ENCODE results near the gene ALDH4A1. TPM values are rescaled to one million over a fixed set of nuclear protein-coding genes. Genes with fewer than 3 reads are reported as not detected.
"Not testable (repeated sequence)": the region's sequence is repeated elsewhere in the genome, so short reads cannot be mapped to it uniquely, and the experiment has no call there.

The ALDH4A1 gene
- total and polyA plus RNA-seq, 2 of the 4 experiments (the other 2 are of a cell fraction) = 8.6 to 21.1 TPM

DNA sequence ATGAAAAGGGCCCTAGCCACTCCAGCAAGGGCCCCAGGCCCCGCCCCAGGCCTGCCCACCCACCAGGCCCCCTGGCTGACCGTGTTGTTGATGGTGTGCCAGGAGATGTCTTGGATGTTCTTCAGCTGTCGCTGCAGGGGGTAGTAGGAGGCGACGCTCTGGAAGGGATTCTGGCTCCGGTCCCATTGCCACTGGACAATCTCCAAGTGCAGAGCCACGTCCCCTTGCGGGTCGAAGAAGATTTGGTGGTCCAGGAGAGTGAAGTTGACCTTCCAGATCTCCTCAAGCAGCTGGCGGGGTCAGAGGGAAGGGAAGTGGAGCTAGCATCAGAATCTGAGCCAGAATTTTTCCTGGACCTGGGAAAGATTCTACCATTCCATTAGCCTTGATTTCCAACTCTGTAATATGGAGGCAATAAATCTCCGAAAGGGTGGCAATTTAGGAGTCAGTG, 53.1 kb downstream of the ALDH4A1 start:
- Histone ChIP-seq H3K4me1 (ENCODE audit: control insufficient read depth, insufficient read depth, low read length) (no peaks in the 10 kb centered on the region), H3K23ac (ENCODE audit: low read depth, low read length) (no peak overlapping the region), H2AFZ (replicated peaks; ENCODE audit: low read length, poor library complexity) (no peak overlapping the region), H3K4me3 (ENCODE audit: insufficient read depth, low read depth, low read length) (no peak overlapping the region), H3K79me1 (ENCODE audit: low read depth in 1 of 2, low read length in 2 of 2) (no peaks in the 10 kb centered on the region), H2AK5ac (ENCODE audit: low read depth, low read length) (no peak overlapping the region), H3K18ac (ENCODE audit: low read depth, low read length) (no peak overlapping the region), H3K27me3 (ENCODE audit: control insufficient read depth, insufficient read depth, low read length) (peaks cover 7% of the 10 kb centered on the region; the same call in 1 of the 2 replicates), H3K27ac (ENCODE audit: insufficient read depth, low read length) (no peak overlapping the region), H4K20me1 (ENCODE audit: insufficient read depth, low read length) (no peaks in the 10 kb centered on the region), H3K36me3 (ENCODE audit: control insufficient read depth, insufficient read depth, low read length) (no peaks in the 10 kb centered on the region), H3K9me3 (ENCODE audit: control insufficient read depth, insufficient read depth, low read length) (no peaks in the 10 kb centered on the region), H2BK120ac (ENCODE audit: low read depth, low read length) (no peak overlapping the region), H3K9ac (ENCODE audit: low read depth, low read length) (no peak overlapping the region), H4K8ac (ENCODE audit: low read depth in 2 of 2, low read length in 2 of 2) (no peak overlapping the region), H2AK9ac (replicated peaks; ENCODE audit: low read depth, low read length, poor library complexity) (no peak overlapping the region), H4K5ac (ENCODE audit: low read depth, low read length) (no peak overlapping the region), H4K91ac (ENCODE audit: insufficient read depth, low read depth, low read length) (no peak overlapping the region), H3K9me1 (ENCODE audit: insufficient read depth, low read length) (no peaks in the 10 kb centered on the region), H2BK15ac (ENCODE audit: low read depth, low read length) (no peak overlapping the region), H3K14ac (replicated peaks; ENCODE audit: low read depth, low read length) (no peak overlapping the region), H2BK20ac (ENCODE audit: low read depth, low read length) (no peak overlapping the region), H3K4me2 (ENCODE audit: low read depth, low read length) (no peak overlapping the region), H2BK5ac (ENCODE audit: low read depth, low read length, poor library complexity, severe bottlenecking) (no peak overlapping the region), H3K4ac (ENCODE audit: low read depth, low read length) (no peak overlapping the region), H3K56ac (ENCODE audit: extremely low read depth, insufficient read depth, low read length) (no peak overlapping the region)
- ATAC-seq (ENCODE audit: low read depth) (no peak), DNase-seq (no peak)
- ChIA-PET CTCF (no interaction called here), POLR2A (ENCODE audit: unreplicated experiment) (no interaction called here)
- no CpG with 5 or more reads among the region's 11 CpGs for WGBS, 2 experiments (ENCODE audit: extremely low coverage in 2 of 2, insufficient read length in 1 of 2)
- TF ChIP-seq CEBPB (IDR thresholded peaks at IDR 0.05; ENCODE audit: low read depth, low read length) = no peak
- TF ChIP-seq MXI1 (IDR thresholded peaks at IDR 0.05; ENCODE audit: borderline replicate concordance, low read depth, low read length) = no peak
- TF ChIP-seq POLR2A (IDR thresholded peaks at IDR 0.05; ENCODE audit: low read depth, low read length) = no peak
- TF ChIP-seq CHD1 (IDR thresholded peaks at IDR 0.05; ENCODE audit: low read depth, low read length) = no peak
- no peak for TF ChIP-seq BHLHE40 (IDR thresholded peaks at IDR 0.05; ENCODE audit: low read depth, low read length)
- TF ChIP-seq SMC3 (IDR thresholded peaks at IDR 0.05; ENCODE audit: low read depth, low read length) = no peak
- intact Hi-C loops (cut with micrococcal nuclease) = no loop called here
- in situ Hi-C loops (cut with MboI; ENCODE audit: low sequenced_read_pairs) = no loop called here
- no TSS peak for BruUV-seq (replicated peaks)
- dilution Hi-C loops (cut with HindIII; ENCODE audit: low sequenced_read_pairs, unreplicated experiment) = no loop called here

DNA sequence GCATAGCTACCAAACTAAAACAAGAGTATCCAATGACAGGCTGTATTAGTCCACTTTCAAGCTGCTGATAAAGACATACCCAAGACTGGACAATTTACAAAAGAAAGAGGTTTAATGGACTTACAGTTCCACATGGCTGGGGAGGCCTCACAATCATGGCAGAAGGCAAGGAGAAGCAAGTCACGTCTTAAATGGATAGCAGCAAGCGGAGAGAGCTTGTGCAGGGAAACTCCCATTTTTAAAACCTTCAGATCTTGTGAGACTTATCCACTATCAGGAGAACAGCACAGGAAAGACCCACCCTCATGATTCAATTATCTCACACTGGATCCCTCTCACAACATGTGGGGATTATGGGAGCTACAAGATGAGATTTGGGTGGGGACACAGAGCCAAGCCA, 54.6 kb downstream of the ALDH4A1 start:
- ATAC-seq (ENCODE audit: low read depth); H2AFZ ChIP-seq (replicated peaks; ENCODE audit: low read length, poor library complexity); H4K20me1 ChIP-seq (ENCODE audit: insufficient read depth, low read length); H4K91ac ChIP-seq (ENCODE audit: insufficient read depth, low read depth, low read length); H3K79me1 ChIP-seq (ENCODE audit: low read depth in 1 of 2, low read length in 2 of 2); H3K4ac ChIP-seq (ENCODE audit: low read depth, low read length); CTCF ChIA-PET; H2BK120ac ChIP-seq (ENCODE audit: low read depth, low read length); H3K9ac ChIP-seq (ENCODE audit: low read depth, low read length); H3K9me3 ChIP-seq (ENCODE audit: control insufficient read depth, insufficient read depth, low read length); H3K27me3 ChIP-seq (ENCODE audit: control insufficient read depth, insufficient read depth, low read length); H4K8ac ChIP-seq (ENCODE audit: low read depth in 2 of 2, low read length in 2 of 2); dilution Hi-C loops (cut with HindIII; ENCODE audit: low sequenced_read_pairs, unreplicated experiment); BruUV-seq (replicated peaks); DNase-seq; H3K18ac ChIP-seq (ENCODE audit: low read depth, low read length); H3K4me3 ChIP-seq (ENCODE audit: insufficient read depth, low read depth, low read length); H3K36me3 ChIP-seq (ENCODE audit: control insufficient read depth, insufficient read depth, low read length); H2BK20ac ChIP-seq (ENCODE audit: low read depth, low read length); H2BK5ac ChIP-seq (ENCODE audit: low read depth, low read length, poor library complexity, severe bottlenecking); H3K9me1 ChIP-seq (ENCODE audit: insufficient read depth, low read length); in situ Hi-C loops (cut with MboI; ENCODE audit: low sequenced_read_pairs); H2BK15ac ChIP-seq (ENCODE audit: low read depth, low read length); H3K23ac ChIP-seq (ENCODE audit: low read depth, low read length); H3K14ac ChIP-seq (replicated peaks; ENCODE audit: low read depth, low read length); H3K4me2 ChIP-seq (ENCODE audit: low read depth, low read length); POLR2A ChIA-PET (ENCODE audit: unreplicated experiment); H3K27ac ChIP-seq (ENCODE audit: insufficient read depth, low read length); H2AK9ac ChIP-seq (replicated peaks; ENCODE audit: low read depth, low read length, poor library complexity); H3K4me1 ChIP-seq (ENCODE audit: control insufficient read depth, insufficient read depth, low read length); intact Hi-C loops (cut with micrococcal nuclease); H3K56ac ChIP-seq (ENCODE audit: extremely low read depth, insufficient read depth, low read length); H4K5ac ChIP-seq (ENCODE audit: low read depth, low read length); H2AK5ac ChIP-seq (ENCODE audit: low read depth, low read length): not testable (repeated sequence)
- WGBS, 2 experiments (ENCODE audit: extremely low coverage in 2 of 2, insufficient read length in 1 of 2) = no CpG with 5 or more reads among the region's 2 CpGs
